ENCODE results near the gene REEP1. TPM values are rescaled to one million over a fixed set of nuclear protein-coding genes. Genes with fewer than 3 reads are reported as not detected.

Gene REEP1
- total RNA-seq, 1 experiment from 2014 or later = 0.31 TPM

DNA sequence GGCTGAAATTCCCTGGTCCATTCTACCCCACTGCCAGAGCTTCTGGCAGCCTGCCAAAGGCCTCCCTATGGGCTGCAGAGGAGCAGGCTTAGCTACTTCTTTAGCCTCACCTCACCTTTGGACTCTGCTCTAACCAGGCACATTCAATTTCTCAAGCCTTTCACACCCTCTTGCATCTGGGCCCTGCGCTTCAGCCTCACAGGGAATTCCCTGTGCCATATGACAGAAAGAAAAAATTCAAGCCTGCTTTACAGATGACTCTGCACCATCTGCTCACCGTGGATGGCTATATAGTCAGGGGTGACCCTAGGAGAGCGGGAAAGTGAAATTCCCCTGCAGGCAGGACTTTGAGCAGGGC, 62.5 kb downstream of the REEP1 start:
- peaks cover 25% of the 10 kb centered on the region; the same call in 1 of the 2 replicates for H3K27me3 ChIP-seq (ENCODE audit: insufficient read depth, low read depth)
- DNase-seq = peak in 1 of 2 experiments; percentile 45
- H3K4me2 ChIP-seq = no peak overlapping the region
- H3K4me3 ChIP-seq = no peak overlapping the region
- CTCF ChIA-PET = no interaction called here
- no peaks in the 10 kb centered on the region for H3K36me3 ChIP-seq (ENCODE audit: low read depth)
- no peak overlapping the region for H3K27ac ChIP-seq
- POLR2A ChIA-PET (ENCODE audit: unreplicated experiment) = no interaction called here
- no peaks in the 10 kb centered on the region for H4K20me1 ChIP-seq (ENCODE audit: insufficient read depth)
- H3K9me3 ChIP-seq (ENCODE audit: insufficient read depth, low read depth) = peaks cover 18% of the 10 kb centered on the region
- no peak for TF ChIP-seq EZH2 (IDR thresholded peaks at IDR 0.05; ENCODE audit: low read depth)
- TF ChIP-seq, protein P1, sequence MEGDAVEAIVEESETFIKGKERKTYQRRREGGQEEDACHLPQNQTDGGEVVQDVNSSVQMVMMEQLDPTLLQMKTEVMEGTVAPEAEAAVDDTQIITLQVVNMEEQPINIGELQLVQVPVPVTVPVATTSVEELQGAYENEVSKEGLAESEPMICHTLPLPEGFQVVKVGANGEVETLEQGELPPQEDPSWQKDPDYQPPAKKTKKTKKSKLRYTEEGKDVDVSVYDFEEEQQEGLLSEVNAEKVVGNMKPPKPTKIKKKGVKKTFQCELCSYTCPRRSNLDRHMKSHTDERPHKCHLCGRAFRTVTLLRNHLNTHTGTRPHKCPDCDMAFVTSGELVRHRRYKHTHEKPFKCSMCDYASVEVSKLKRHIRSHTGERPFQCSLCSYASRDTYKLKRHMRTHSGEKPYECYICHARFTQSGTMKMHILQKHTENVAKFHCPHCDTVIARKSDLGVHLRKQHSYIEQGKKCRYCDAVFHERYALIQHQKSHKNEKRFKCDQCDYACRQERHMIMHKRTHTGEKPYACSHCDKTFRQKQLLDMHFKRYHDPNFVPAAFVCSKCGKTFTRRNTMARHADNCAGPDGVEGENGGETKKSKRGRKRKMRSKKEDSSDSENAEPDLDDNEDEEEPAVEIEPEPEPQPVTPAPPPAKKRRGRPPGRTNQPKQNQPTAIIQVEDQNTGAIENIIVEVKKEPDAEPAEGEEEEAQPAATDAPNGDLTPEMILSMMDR (conservative IDR thresholded peaks at IDR 0.05) = no peak
- no TSS peak for BruUV-seq (replicated peaks)
- H3K4me1 ChIP-seq (replicated peaks; ENCODE audit: insufficient read depth) = no peaks in the 10 kb centered on the region
- no peak overlapping the region for H2AFZ ChIP-seq
- H3K9me2 ChIP-seq (ENCODE audit: insufficient read depth) = no peaks in the 10 kb centered on the region
- no peaks in the 10 kb centered on the region for H3F3A ChIP-seq (ENCODE audit: insufficient read depth, low read depth)
- H3K79me2 ChIP-seq (ENCODE audit: low read depth) = no peaks in the 10 kb centered on the region
- intact Hi-C loops (cut with micrococcal nuclease; ENCODE audit: unreplicated experiment) = no loop called here

DNA sequence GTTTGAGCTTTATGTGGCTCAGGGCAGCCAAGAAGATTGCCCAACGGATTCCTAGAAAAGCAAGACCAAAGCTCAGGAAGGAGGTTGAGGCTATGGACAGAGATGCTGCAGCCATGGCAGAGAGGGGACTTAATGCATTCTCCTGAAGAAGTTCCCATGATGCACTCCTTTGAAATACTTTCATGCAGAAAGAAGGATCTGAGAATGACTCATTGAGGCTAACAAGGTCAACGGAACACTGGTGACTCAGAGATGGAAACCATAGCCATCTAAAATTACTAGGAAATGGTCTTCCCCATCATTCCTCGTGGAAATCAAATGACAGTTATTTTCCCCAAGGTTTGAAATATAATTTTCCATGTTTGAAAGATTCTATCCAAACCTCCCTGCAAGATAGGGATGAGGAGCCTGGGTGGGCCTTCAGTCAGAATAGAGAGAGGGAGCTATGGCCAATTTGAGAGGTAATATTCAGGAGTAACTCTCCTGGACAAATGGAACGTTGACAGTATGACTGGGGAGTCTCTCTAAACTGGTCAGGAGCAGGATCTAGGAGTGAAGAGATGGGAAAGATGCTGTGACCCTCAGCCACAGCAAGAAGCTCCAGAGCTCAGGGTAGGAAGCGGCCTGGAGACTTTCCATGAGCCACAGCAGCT, 63.0 kb downstream of the REEP1 start:
- no peak overlapping the region for H3K4me2 ChIP-seq
- peaks cover 18% of the 10 kb centered on the region for H3K9me3 ChIP-seq (ENCODE audit: insufficient read depth, low read depth)
- CTCF ChIA-PET = no interaction called here
- no peaks in the 10 kb centered on the region for H3K36me3 ChIP-seq (ENCODE audit: low read depth)
- H3K79me2 ChIP-seq (ENCODE audit: low read depth) = no peaks in the 10 kb centered on the region
- no peak overlapping the region for H3K4me3 ChIP-seq
- TF ChIP-seq EZH2 (IDR thresholded peaks at IDR 0.05; ENCODE audit: low read depth) = no peak
- TF ChIP-seq, protein P1 (conservative IDR thresholded peaks at IDR 0.05) = no peak
- H3K9me2 ChIP-seq (ENCODE audit: insufficient read depth) = no peaks in the 10 kb centered on the region
- peaks cover 21% of the 10 kb centered on the region; the same call in 1 of the 2 replicates for H3K27me3 ChIP-seq (ENCODE audit: insufficient read depth, low read depth)
- peak in 1 of 2 experiments; percentile 44 for DNase-seq
- H3K27ac ChIP-seq = no peak overlapping the region
- H3K4me1 ChIP-seq (replicated peaks; ENCODE audit: insufficient read depth) = no peaks in the 10 kb centered on the region
- H4K20me1 ChIP-seq (ENCODE audit: insufficient read depth) = no peaks in the 10 kb centered on the region
- no peak overlapping the region for H2AFZ ChIP-seq
- BruUV-seq (replicated peaks) = no TSS peak
- POLR2A ChIA-PET (ENCODE audit: unreplicated experiment) = no interaction called here
- no peaks in the 10 kb centered on the region for H3F3A ChIP-seq (ENCODE audit: insufficient read depth, low read depth)
- intact Hi-C loops (cut with micrococcal nuclease; ENCODE audit: unreplicated experiment) = no loop called here

GRCh38 chr2:86272111-86272510, 65.3 kb downstream of the REEP1 start:
- Histone ChIP-seq H3K4me2 (no peak overlapping the region), H2AFZ (no peak overlapping the region), H3K79me2 (ENCODE audit: low read depth) (no peaks in the 10 kb centered on the region), H3K9me3 (ENCODE audit: insufficient read depth, low read depth) (peaks cover 18% of the 10 kb centered on the region), H3F3A (ENCODE audit: insufficient read depth, low read depth) (no peaks in the 10 kb centered on the region), H3K4me3 (no peak overlapping the region), H3K9me2 (ENCODE audit: insufficient read depth) (no peaks in the 10 kb centered on the region), H4K20me1 (ENCODE audit: insufficient read depth) (no peaks in the 10 kb centered on the region), H3K27me3 (ENCODE audit: insufficient read depth, low read depth) (peaks cover 7% of the 10 kb centered on the region; the same call in 1 of the 2 replicates), H3K27ac (no peak overlapping the region), H3K36me3 (ENCODE audit: low read depth) (no peaks in the 10 kb centered on the region), H3K4me1 (replicated peaks; ENCODE audit: insufficient read depth) (no peaks in the 10 kb centered on the region)
- intact Hi-C loops (cut with micrococcal nuclease; ENCODE audit: unreplicated experiment) = no loop called here
- CTCF ChIA-PET = no interaction called here
- no TSS peak for BruUV-seq (replicated peaks)
- no peak for TF ChIP-seq EZH2 (IDR thresholded peaks at IDR 0.05; ENCODE audit: low read depth)
- TF ChIP-seq, protein P1 (conservative IDR thresholded peaks at IDR 0.05) = no peak
- no peak for DNase-seq
- POLR2A ChIA-PET (ENCODE audit: unreplicated experiment) = no interaction called here

All from PC-9 (cell line).